ENCODE results near the gene GRIPAP1.

- TF ChIP-seq CTCF (CRISPR knock-in tag; IDR thresholded peaks at IDR 0.05), result no peak
- TF ChIP-seq CBX1 (IDR thresholded peaks at IDR 0.05; ENCODE audit: low read depth), result no peak
- no peak for TF ChIP-seq POLR2A (IDR thresholded peaks at IDR 0.05; ENCODE audit: insufficient read depth in 1 of 2, low read depth in 2 of 2, low read length in 2 of 2)
Measured at GRCh38 chrX:48975541-48975940, 26.5 kb downstream of the GRIPAP1 start.
